Ishikawa (cell line): Measurements from ENCODE around the gene KIF3A.

Experiments used
- CEBPB ChIP-seq: IDR thresholded peaks from 2 replicates; pipeline ENCODE4 v1.6.1; 2012
- CREB1 ChIP-seq: IDR thresholded peaks from 2 replicates; pipeline ENCODE4 v1.6.1; 2012; ENCODE audit warnings: low read depth
- EGR1 ChIP-seq: IDR thresholded peaks from 2 replicates; pipeline ENCODE4 v1.6.1; 2012
- EP300 ChIP-seq: IDR thresholded peaks from 2 replicates; pipeline ENCODE4 v1.6.1; 2012; ENCODE audit warnings: borderline replicate concordance
- FOXM1 ChIP-seq: IDR thresholded peaks from 2 replicates; pipeline ENCODE4 v1.6.1; 2012; ENCODE audit warnings: low read depth, borderline replicate concordance
- NFIC ChIP-seq: IDR thresholded peaks from 2 replicates; pipeline ENCODE4 v1.6.1; 2012
- RAD21 ChIP-seq: IDR thresholded peaks from 2 replicates; pipeline ENCODE4 v1.6.1; 2012; ENCODE audit warnings: low read depth
- TAF1 ChIP-seq: IDR thresholded peaks from 2 replicates; pipeline ENCODE4 v1.6.1; 2012; ENCODE audit warnings: low read depth, mild to moderate bottlenecking
- TCF12 ChIP-seq: IDR thresholded peaks from 2 replicates; pipeline ENCODE4 v1.6.1; 2012; ENCODE audit warnings: low read depth
- TEAD4 ChIP-seq: IDR thresholded peaks from 2 replicates; pipeline ENCODE4 v1.6.1; 2012
- YY1 ChIP-seq: IDR thresholded peaks from 2 replicates; pipeline ENCODE4 v1.6.1; 2012; ENCODE audit warnings: low read depth
- ZBTB7A ChIP-seq: IDR thresholded peaks from 2 replicates; pipeline ENCODE4 v1.6.1; 2012; ENCODE audit warnings: low read depth
- TF ChIP-seq, protein P1 (sequence below): IDR thresholded peaks from 2 replicates; pipeline ENCODE4 v1.6.1; 2012; ENCODE audit warnings: low read depth, mild to moderate bottlenecking
- TF ChIP-seq, protein P2 (sequence below): IDR thresholded peaks from 2 replicates; pipeline ENCODE4 v1.6.1; 2012

DNA sequence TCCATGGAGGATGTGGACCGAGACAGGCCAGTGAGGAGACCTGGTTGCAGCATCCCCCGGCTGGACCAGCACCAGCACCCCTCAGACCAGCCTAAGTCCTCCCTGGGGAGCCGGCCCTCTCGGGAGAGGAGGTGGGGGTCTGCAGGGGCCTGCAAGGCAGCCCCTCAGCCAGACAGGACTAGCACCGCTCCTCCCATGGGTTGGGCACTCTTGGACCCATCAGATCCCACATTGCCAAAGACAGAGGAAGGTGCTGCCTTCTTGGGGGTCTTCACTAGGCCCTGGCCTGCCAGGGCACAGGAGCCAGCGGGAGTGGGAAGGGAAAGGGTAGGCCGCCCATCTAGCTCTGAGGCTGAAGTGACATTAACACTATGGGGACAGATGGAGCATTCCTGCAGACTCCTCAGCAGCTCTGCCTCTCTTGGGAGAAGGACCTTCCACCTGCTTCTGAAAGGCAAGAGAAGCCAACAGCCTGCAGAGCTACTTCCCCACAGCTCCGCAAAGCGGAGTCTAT, 72.6 kb downstream of the KIF3A start:
- TF ChIP-seq TEAD4 (no peak), YY1 (no peak), EGR1 (no peak), TAF1 (no peak), NFIC (no peak), EP300 (no peak), RAD21 (no peak), ZBTB7A (no peak), CREB1 (no peak), CEBPB (no peak), FOXM1 (no peak), TCF12 (no peak)
- TF ChIP-seq, protein P1, sequence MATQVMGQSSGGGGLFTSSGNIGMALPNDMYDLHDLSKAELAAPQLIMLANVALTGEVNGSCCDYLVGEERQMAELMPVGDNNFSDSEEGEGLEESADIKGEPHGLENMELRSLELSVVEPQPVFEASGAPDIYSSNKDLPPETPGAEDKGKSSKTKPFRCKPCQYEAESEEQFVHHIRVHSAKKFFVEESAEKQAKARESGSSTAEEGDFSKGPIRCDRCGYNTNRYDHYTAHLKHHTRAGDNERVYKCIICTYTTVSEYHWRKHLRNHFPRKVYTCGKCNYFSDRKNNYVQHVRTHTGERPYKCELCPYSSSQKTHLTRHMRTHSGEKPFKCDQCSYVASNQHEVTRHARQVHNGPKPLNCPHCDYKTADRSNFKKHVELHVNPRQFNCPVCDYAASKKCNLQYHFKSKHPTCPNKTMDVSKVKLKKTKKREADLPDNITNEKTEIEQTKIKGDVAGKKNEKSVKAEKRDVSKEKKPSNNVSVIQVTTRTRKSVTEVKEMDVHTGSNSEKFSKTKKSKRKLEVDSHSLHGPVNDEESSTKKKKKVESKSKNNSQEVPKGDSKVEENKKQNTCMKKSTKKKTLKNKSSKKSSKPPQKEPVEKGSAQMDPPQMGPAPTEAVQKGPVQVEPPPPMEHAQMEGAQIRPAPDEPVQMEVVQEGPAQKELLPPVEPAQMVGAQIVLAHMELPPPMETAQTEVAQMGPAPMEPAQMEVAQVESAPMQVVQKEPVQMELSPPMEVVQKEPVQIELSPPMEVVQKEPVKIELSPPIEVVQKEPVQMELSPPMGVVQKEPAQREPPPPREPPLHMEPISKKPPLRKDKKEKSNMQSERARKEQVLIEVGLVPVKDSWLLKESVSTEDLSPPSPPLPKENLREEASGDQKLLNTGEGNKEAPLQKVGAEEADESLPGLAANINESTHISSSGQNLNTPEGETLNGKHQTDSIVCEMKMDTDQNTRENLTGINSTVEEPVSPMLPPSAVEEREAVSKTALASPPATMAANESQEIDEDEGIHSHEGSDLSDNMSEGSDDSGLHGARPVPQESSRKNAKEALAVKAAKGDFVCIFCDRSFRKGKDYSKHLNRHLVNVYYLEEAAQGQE: no peak
- TF ChIP-seq, protein P2, sequence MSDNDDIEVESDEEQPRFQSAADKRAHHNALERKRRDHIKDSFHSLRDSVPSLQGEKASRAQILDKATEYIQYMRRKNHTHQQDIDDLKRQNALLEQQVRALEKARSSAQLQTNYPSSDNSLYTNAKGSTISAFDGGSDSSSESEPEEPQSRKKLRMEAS: no peak
